DMS 273 treated with DMSO at 0.1 percent for 48 hours (cell line): Measurements from ENCODE around the gene SSPN.
A peak's percentile ranks its signal among the peaks of the same experiment; 100 is the strongest.

Experiments used
- DNase-seq: peaks from one replicate; lab custom pipeline; 2025; lab: John Stamatoyannopoulos, UW

The SSPN gene

GRCh38 chr12:26286186-26286585, 90.8 kb downstream of the SSPN start:
- peak; percentile 2 for DNase-seq

GRCh38 chr12:26287671-26288381, 92.5 kb downstream of the SSPN start:
- no peak for DNase-seq

GRCh38 chr12:26290565-26290964, 95.2 kb downstream of the SSPN start:
- DNase-seq: no peak

- no peak for DNase-seq
Observed at GRCh38 chr12:26292596-26292995, 97.2 kb downstream of the SSPN start.

- no peak for DNase-seq
Observed at GRCh38 chr12:26293612-26294011, 98.2 kb downstream of the SSPN start.

- DNase-seq: no peak
Observed at GRCh38 chr12:26295001-26295400, 99.6 kb downstream of the SSPN start.

GRCh38 chr12:26297396-26298070, 102.2 kb downstream of the SSPN start:
- DNase-seq: no peak

GRCh38 chr12:26298785-26299621, 103.6 kb downstream of the SSPN start:
- no peak for DNase-seq

GRCh38 chr12:26299751-26300150, 104.4 kb downstream of the SSPN start:
- DNase-seq: no peak
